ENCODE results near the gene TMEM238L. TPM values are rescaled to one million over a fixed set of nuclear protein-coding genes. Genes with fewer than 3 reads are reported as not detected.

The TMEM238L gene
- total and polyA plus RNA-seq, 2 of the 4 experiments (the other 2 are of a cell fraction) = not detected

- DNase-seq (no peak), ATAC-seq (ENCODE audit: low read depth) (no peak)
- no peak overlapping the region for H3K4ac ChIP-seq (ENCODE audit: low read depth, low read length)
- BruUV-seq (replicated peaks) = no TSS peak
- no peak overlapping the region for H3K14ac ChIP-seq (replicated peaks; ENCODE audit: low read depth, low read length)
- H3K4me3 ChIP-seq (ENCODE audit: insufficient read depth, low read depth, low read length) = no peak overlapping the region
- H3K18ac ChIP-seq (ENCODE audit: low read depth, low read length) = no peak overlapping the region
- no peak overlapping the region for H2BK15ac ChIP-seq (ENCODE audit: low read depth, low read length)
- H2AK9ac ChIP-seq (replicated peaks; ENCODE audit: low read depth, low read length, poor library complexity) = no peak overlapping the region
- H3K36me3 ChIP-seq (ENCODE audit: control insufficient read depth, insufficient read depth, low read length) = no peaks in the 10 kb centered on the region
- H2BK20ac ChIP-seq (ENCODE audit: low read depth, low read length) = no peak overlapping the region
- no peak overlapping the region for H4K5ac ChIP-seq (ENCODE audit: low read depth, low read length)
- CTCF ChIA-PET = no interaction called here
- H4K8ac ChIP-seq (ENCODE audit: low read depth in 2 of 2, low read length in 2 of 2) = no peak overlapping the region
- H3K27ac ChIP-seq (ENCODE audit: insufficient read depth, low read length) = no peak overlapping the region
- no peak overlapping the region for H2BK120ac ChIP-seq (ENCODE audit: low read depth, low read length)
- no peak for TF ChIP-seq RCOR1 (IDR thresholded peaks at IDR 0.05; ENCODE audit: insufficient replicate concordance, low read length)
- TF ChIP-seq FOS (IDR thresholded peaks at IDR 0.05; ENCODE audit: low read depth, low read length) = no peak
- TF ChIP-seq SMC3 (IDR thresholded peaks at IDR 0.05; ENCODE audit: low read depth, low read length) = no peak
- TF ChIP-seq CEBPB (IDR thresholded peaks at IDR 0.05; ENCODE audit: low read depth, low read length) = no peak
- no peak for TF ChIP-seq RAD21 (IDR thresholded peaks at IDR 0.05; ENCODE audit: low read length)
- no peak for TF ChIP-seq MAZ (IDR thresholded peaks at IDR 0.05; ENCODE audit: borderline replicate concordance, low read depth, low read length)
- no peak for TF ChIP-seq POLR2A (IDR thresholded peaks at IDR 0.05; ENCODE audit: low read depth, low read length)
- no peak for TF ChIP-seq MXI1 (IDR thresholded peaks at IDR 0.05; ENCODE audit: borderline replicate concordance, low read depth, low read length)
- TF ChIP-seq MAFK (IDR thresholded peaks at IDR 0.05; ENCODE audit: low read depth, low read length) = no peak
- TF ChIP-seq CHD1 (IDR thresholded peaks at IDR 0.05; ENCODE audit: low read depth, low read length) = no peak
- TF ChIP-seq BHLHE40 (IDR thresholded peaks at IDR 0.05; ENCODE audit: low read depth, low read length) = no peak
- no peak for TF ChIP-seq RFX5 (IDR thresholded peaks at IDR 0.05; ENCODE audit: low read depth, low read length)
- TF ChIP-seq, protein P1, sequence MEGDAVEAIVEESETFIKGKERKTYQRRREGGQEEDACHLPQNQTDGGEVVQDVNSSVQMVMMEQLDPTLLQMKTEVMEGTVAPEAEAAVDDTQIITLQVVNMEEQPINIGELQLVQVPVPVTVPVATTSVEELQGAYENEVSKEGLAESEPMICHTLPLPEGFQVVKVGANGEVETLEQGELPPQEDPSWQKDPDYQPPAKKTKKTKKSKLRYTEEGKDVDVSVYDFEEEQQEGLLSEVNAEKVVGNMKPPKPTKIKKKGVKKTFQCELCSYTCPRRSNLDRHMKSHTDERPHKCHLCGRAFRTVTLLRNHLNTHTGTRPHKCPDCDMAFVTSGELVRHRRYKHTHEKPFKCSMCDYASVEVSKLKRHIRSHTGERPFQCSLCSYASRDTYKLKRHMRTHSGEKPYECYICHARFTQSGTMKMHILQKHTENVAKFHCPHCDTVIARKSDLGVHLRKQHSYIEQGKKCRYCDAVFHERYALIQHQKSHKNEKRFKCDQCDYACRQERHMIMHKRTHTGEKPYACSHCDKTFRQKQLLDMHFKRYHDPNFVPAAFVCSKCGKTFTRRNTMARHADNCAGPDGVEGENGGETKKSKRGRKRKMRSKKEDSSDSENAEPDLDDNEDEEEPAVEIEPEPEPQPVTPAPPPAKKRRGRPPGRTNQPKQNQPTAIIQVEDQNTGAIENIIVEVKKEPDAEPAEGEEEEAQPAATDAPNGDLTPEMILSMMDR (conservative IDR thresholded peaks at IDR 0.05; ENCODE audit: low read depth, low read length) = no peak
- no peak for TF ChIP-seq NFE2L2 (IDR thresholded peaks at IDR 0.05; ENCODE audit: low read depth, low read length)
- no peak for TF ChIP-seq USF2 (IDR thresholded peaks at IDR 0.05; ENCODE audit: low read depth, low read length)
- TF ChIP-seq ELK1 (IDR thresholded peaks at IDR 0.05; ENCODE audit: borderline replicate concordance, low read depth, low read length) = no peak
- POLR2A ChIA-PET (ENCODE audit: unreplicated experiment) = no interaction called here
- no peak overlapping the region for H2BK5ac ChIP-seq (ENCODE audit: low read depth, low read length, poor library complexity, severe bottlenecking)
- no peak overlapping the region for H3K4me2 ChIP-seq (ENCODE audit: low read depth, low read length)
- no peak overlapping the region for H3K56ac ChIP-seq (ENCODE audit: extremely low read depth, insufficient read depth, low read length)
- in situ Hi-C loops (cut with MboI; ENCODE audit: low sequenced_read_pairs) = no loop called here
- H3K9ac ChIP-seq (ENCODE audit: low read depth, low read length) = no peak overlapping the region
- WGBS, 2 experiments (ENCODE audit: extremely low coverage in 2 of 2, insufficient read length in 1 of 2) = 80 to 100% methylated on average over 1 of the region's 6 CpGs
- dilution Hi-C loops (cut with HindIII; ENCODE audit: low sequenced_read_pairs, unreplicated experiment) = no loop called here
- H2AFZ ChIP-seq (replicated peaks; ENCODE audit: low read length, poor library complexity) = no peak overlapping the region
- H4K91ac ChIP-seq (ENCODE audit: insufficient read depth, low read depth, low read length) = no peak overlapping the region
- no peaks in the 10 kb centered on the region for H3K4me1 ChIP-seq (ENCODE audit: control insufficient read depth, insufficient read depth, low read length)
- H3K9me1 ChIP-seq (ENCODE audit: insufficient read depth, low read length) = no peaks in the 10 kb centered on the region
- H3K27me3 ChIP-seq (ENCODE audit: control insufficient read depth, insufficient read depth, low read length) = no peaks in the 10 kb centered on the region
- H2AK5ac ChIP-seq (ENCODE audit: low read depth, low read length) = no peak overlapping the region
- no peaks in the 10 kb centered on the region for H4K20me1 ChIP-seq (ENCODE audit: insufficient read depth, low read length)
- intact Hi-C loops (cut with micrococcal nuclease) = no loop called here
- H3K23ac ChIP-seq (ENCODE audit: low read depth, low read length) = no peak overlapping the region
- no peaks in the 10 kb centered on the region for H3K79me1 ChIP-seq (ENCODE audit: low read depth in 1 of 2, low read length in 2 of 2)
- H3K9me3 ChIP-seq (ENCODE audit: control insufficient read depth, insufficient read depth, low read length) = no peaks in the 10 kb centered on the region
Observed at GRCh38 chr17:10777890-10778289, 26.0 kb downstream of the TMEM238L start.

Measured in IMR-90 (cell line).